ENCODE data around the gene GRK7.
"Not testable (repeated sequence)": the region's sequence is repeated elsewhere in the genome, so short reads cannot be mapped to it uniquely, and the experiment has no call there.

GRK7 gene

GRCh38 chr3:141798448-141798845 is 35.2 kb downstream of the GRK7 start:
- no peaks in the 10 kb centered on the region for H3K36me3 ChIP-seq (ENCODE audit: insufficient read depth, insufficient read length, low read length)
- H3K9ac ChIP-seq (ENCODE audit: insufficient read length, low read depth): no peak overlapping the region
- peaks cover 6% of the 10 kb centered on the region for H3K4me1 ChIP-seq (ENCODE audit: insufficient read depth, insufficient read length)
- no peak for DNase-seq (ENCODE audit: low read depth, low spot score)
- H3K9me3 ChIP-seq (ENCODE audit: insufficient read depth, low read length): no peaks in the 10 kb centered on the region; the same call in 1 of the 2 replicates
- H3K4me3 ChIP-seq (ENCODE audit: insufficient read length, low read depth): no peak overlapping the region
- H3K27me3 ChIP-seq (ENCODE audit: insufficient read depth, insufficient read length): peaks cover 17% of the 10 kb centered on the region
- TF ChIP-seq SUZ12 (IDR thresholded peaks at IDR 0.05; ENCODE audit: extremely low read depth, insufficient read depth, insufficient read length) (no peak), YY1 (IDR thresholded peaks at IDR 0.05; ENCODE audit: insufficient read depth, insufficient read length) (no peak), ZNF274 (IDR thresholded peaks at IDR 0.05; ENCODE audit: low read depth, low read length) (no peak)

GRCh38 chr3:141802316-141803077 is 39.3 kb downstream of the GRK7 start:
- TF ChIP-seq SUZ12 (IDR thresholded peaks at IDR 0.05; ENCODE audit: extremely low read depth, insufficient read depth, insufficient read length) (no peak), ZNF274 (IDR thresholded peaks at IDR 0.05; ENCODE audit: low read depth, low read length) (no peak), YY1 (IDR thresholded peaks at IDR 0.05; ENCODE audit: insufficient read depth, insufficient read length) (no peak)
- DNase-seq (ENCODE audit: low read depth, low spot score): no peak
- H3K36me3 ChIP-seq (ENCODE audit: insufficient read depth, insufficient read length, low read length): no peaks in the 10 kb centered on the region

GRCh38 chr3:141803538-141803937 is 40.3 kb downstream of the GRK7 start:
- not testable (repeated sequence) for H3K36me3 ChIP-seq (ENCODE audit: insufficient read depth, insufficient read length, low read length); H3K4me1 ChIP-seq (ENCODE audit: insufficient read depth, insufficient read length); H3K4me3 ChIP-seq (ENCODE audit: insufficient read length, low read depth); H3K9me3 ChIP-seq (ENCODE audit: insufficient read depth, low read length); H3K9ac ChIP-seq (ENCODE audit: insufficient read length, low read depth); DNase-seq (ENCODE audit: low read depth, low spot score); H3K27me3 ChIP-seq (ENCODE audit: insufficient read depth, insufficient read length)

More at GRCh38 chr3:141802316-141803077, 39.3 kb downstream of the GRK7 start:
- Histone ChIP-seq H3K27me3 (ENCODE audit: insufficient read depth, insufficient read length) (peaks cover 4% of the 10 kb centered on the region), H3K4me1 (ENCODE audit: insufficient read depth, insufficient read length) (no peaks in the 10 kb centered on the region), H3K9ac (ENCODE audit: insufficient read length, low read depth) (no peak overlapping the region), H3K4me3 (ENCODE audit: insufficient read length, low read depth) (no peak overlapping the region), H3K9me3 (ENCODE audit: insufficient read depth, low read length) (no peaks in the 10 kb centered on the region; the same call in 1 of the 2 replicates)

GRCh38 chr3:141804447-141804777 is 41.2 kb downstream of the GRK7 start:
- TF ChIP-seq ZNF274 (IDR thresholded peaks at IDR 0.05; ENCODE audit: low read depth, low read length) (no peak), SUZ12 (IDR thresholded peaks at IDR 0.05; ENCODE audit: extremely low read depth, insufficient read depth, insufficient read length) (no peak), YY1 (IDR thresholded peaks at IDR 0.05; ENCODE audit: insufficient read depth, insufficient read length) (no peak)
- no peaks in the 10 kb centered on the region; the same call in 1 of the 2 replicates for H3K9me3 ChIP-seq (ENCODE audit: insufficient read depth, low read length)
- no peaks in the 10 kb centered on the region for H3K36me3 ChIP-seq (ENCODE audit: insufficient read depth, insufficient read length, low read length)
- no peak overlapping the region for H3K4me3 ChIP-seq (ENCODE audit: insufficient read length, low read depth)
- no peak for DNase-seq (ENCODE audit: low read depth, low spot score)
- H3K27me3 ChIP-seq (ENCODE audit: insufficient read depth, insufficient read length): no peaks in the 10 kb centered on the region
- no peak overlapping the region for H3K9ac ChIP-seq (ENCODE audit: insufficient read length, low read depth)
- no peaks in the 10 kb centered on the region for H3K4me1 ChIP-seq (ENCODE audit: insufficient read depth, insufficient read length)

- no peak for TF ChIP-seq SUZ12 (IDR thresholded peaks at IDR 0.05; ENCODE audit: extremely low read depth, insufficient read depth, insufficient read length)
- TF ChIP-seq YY1 (IDR thresholded peaks at IDR 0.05; ENCODE audit: insufficient read depth, insufficient read length): no peak
- TF ChIP-seq ZNF274 (IDR thresholded peaks at IDR 0.05; ENCODE audit: low read depth, low read length): no peak
- DNase-seq (ENCODE audit: low read depth, low spot score): no peak
- no peak overlapping the region for H3K9ac ChIP-seq (ENCODE audit: insufficient read length, low read depth)
- H3K4me3 ChIP-seq (ENCODE audit: insufficient read length, low read depth): no peak overlapping the region
- no peaks in the 10 kb centered on the region; the same call in 1 of the 2 replicates for H3K9me3 ChIP-seq (ENCODE audit: insufficient read depth, low read length)
- no peaks in the 10 kb centered on the region for H3K27me3 ChIP-seq (ENCODE audit: insufficient read depth, insufficient read length)
- no peaks in the 10 kb centered on the region for H3K4me1 ChIP-seq (ENCODE audit: insufficient read depth, insufficient read length)
- no peaks in the 10 kb centered on the region for H3K36me3 ChIP-seq (ENCODE audit: insufficient read depth, insufficient read length, low read length)
These were observed 41.8 kb downstream of the GRK7 start for GRCh38 chr3:141804778-141805639.

GRCh38 chr3:141807277-141808033 is 44.2 kb downstream of the GRK7 start:
- TF ChIP-seq SUZ12 (IDR thresholded peaks at IDR 0.05; ENCODE audit: extremely low read depth, insufficient read depth, insufficient read length) (no peak), YY1 (IDR thresholded peaks at IDR 0.05; ENCODE audit: insufficient read depth, insufficient read length) (no peak), ZNF274 (IDR thresholded peaks at IDR 0.05; ENCODE audit: low read depth, low read length) (no peak)
- H3K9ac ChIP-seq (ENCODE audit: insufficient read length, low read depth): no peak overlapping the region
- no peak for DNase-seq (ENCODE audit: low read depth, low spot score)
- H3K9me3 ChIP-seq (ENCODE audit: insufficient read depth, low read length): no peaks in the 10 kb centered on the region
- no peaks in the 10 kb centered on the region for H3K36me3 ChIP-seq (ENCODE audit: insufficient read depth, insufficient read length, low read length)
- no peaks in the 10 kb centered on the region for H3K4me1 ChIP-seq (ENCODE audit: insufficient read depth, insufficient read length)
- H3K4me3 ChIP-seq (ENCODE audit: insufficient read length, low read depth): no peak overlapping the region
- no peaks in the 10 kb centered on the region for H3K27me3 ChIP-seq (ENCODE audit: insufficient read depth, insufficient read length)

GRCh38 chr3:141808586-141808985 is 45.4 kb downstream of the GRK7 start:
- no peaks in the 10 kb centered on the region for H3K36me3 ChIP-seq (ENCODE audit: insufficient read depth, insufficient read length, low read length)
- TF ChIP-seq ZNF274 (IDR thresholded peaks at IDR 0.05; ENCODE audit: low read depth, low read length) (no peak), SUZ12 (IDR thresholded peaks at IDR 0.05; ENCODE audit: extremely low read depth, insufficient read depth, insufficient read length) (no peak), YY1 (IDR thresholded peaks at IDR 0.05; ENCODE audit: insufficient read depth, insufficient read length) (no peak)
- no peaks in the 10 kb centered on the region for H3K4me1 ChIP-seq (ENCODE audit: insufficient read depth, insufficient read length)
- H3K4me3 ChIP-seq (ENCODE audit: insufficient read length, low read depth): no peak overlapping the region
- no peaks in the 10 kb centered on the region for H3K27me3 ChIP-seq (ENCODE audit: insufficient read depth, insufficient read length)
- no peak for DNase-seq (ENCODE audit: low read depth, low spot score)
- no peak overlapping the region for H3K9ac ChIP-seq (ENCODE audit: insufficient read length, low read depth)
- H3K9me3 ChIP-seq (ENCODE audit: insufficient read depth, low read length): no peaks in the 10 kb centered on the region
